SK-N-SH (cell line): ENCODE data around the gene LIPE. TPM values are rescaled to one million over a fixed set of nuclear protein-coding genes. Genes with fewer than 3 reads are reported as not detected.

Experiments used
- CTCF ChIA-PET: fragments of 300-600, 350-600 bp; formaldehyde crosslinking; extraction: SDS; loops from one replicate; lab custom pipeline; 2021; lab: Yijun Ruan, JAX
- POLR2A ChIA-PET: fragments of 350-600 bp; sonication (Branson Sonifier 250); formaldehyde crosslinking; extraction: SDS; loops from one replicate; lab custom pipeline; 2020; ENCODE audit warnings: antibody characterized with exemption, inconsistent platforms; lab: Yijun Ruan, JAX
- DNase-seq: peaks from one replicate; pipeline ENCODE4 v3.0.0; 2012
- H2AFZ ChIP-seq: fragments of 200-600 bp; sonication (generic); 2 replicates; pipeline ENCODE4 v1.8.1; 2016; ENCODE audit warnings: antibody characterized with exemption, mild to moderate bottlenecking, low read depth
- H3F3A ChIP-seq: fragments of 200-600 bp; sonication (generic); replicated peaks from 2 replicates; pipeline ENCODE3; 2016; ENCODE audit warnings: antibody characterized with exemption, mild to moderate bottlenecking; ENCODE audit not compliant: insufficient read depth
- H3K27ac ChIP-seq, 2 experiments: fragments of 200-500 bp in 1 of 2; fragments of 200-600 bp in 1 of 2; sonication (Bioruptor generic) in 1 of 2; sonication (generic), shearing (Covaris generic) in 1 of 2; 2 replicates each; pipeline versions ENCODE4 v1.5.1 to v1.6.1; 2014 to 2016; ENCODE audit warnings: low read depth in 2 of 2, inconsistent platforms in 1 of 2, low read length in 1 of 2, mild to moderate bottlenecking in 1 of 2, mixed read lengths in 1 of 2
- H3K27me3 ChIP-seq: fragments of 200-600 bp; sonication (generic), shearing (Covaris generic); 2 replicates; pipeline ENCODE4 v1.6.1; 2016; ENCODE audit warnings: mixed run types; ENCODE audit not compliant: insufficient read depth
- H3K36me3 ChIP-seq, 2 experiments: fragments of 200-500 bp in 1 of 2; fragments of 200-600 bp in 1 of 2; sonication (Bioruptor generic) in 1 of 2; sonication (generic) in 1 of 2; replicated peaks in 1 of 2; 2 replicates each; pipeline versions ENCODE3 to v1.5.1; 2014 to 2016; ENCODE audit warnings: low read length in 1 of 2, mild to moderate bottlenecking in 1 of 2; ENCODE audit not compliant: insufficient read depth in 2 of 2, control insufficient read depth in 1 of 2
- H3K4me1 ChIP-seq, 2 experiments: fragments of 200-500 bp in 1 of 2; fragments of 200-600 bp in 1 of 2; sonication (Bioruptor generic) in 1 of 2; sonication (generic), shearing (Covaris generic) in 1 of 2; 2 replicates each; pipeline versions ENCODE4 v1.5.1 to v1.6.1; 2014 to 2016; ENCODE audit warnings: low read depth in 1 of 2, low read length in 1 of 2, mixed run types in 1 of 2; ENCODE audit not compliant: insufficient read depth in 2 of 2, control insufficient read depth in 1 of 2
- H3K4me2 ChIP-seq: fragments of 200-600 bp; sonication (generic), shearing (Covaris generic); 2 replicates; pipeline ENCODE4 v1.6.1; 2017; ENCODE audit warnings: mixed run types
- H3K4me3 ChIP-seq, 2 experiments: fragments of 200-500 bp in 1 of 2; fragments of 200-600 bp in 1 of 2; sonication (Bioruptor generic) in 1 of 2; sonication (generic), shearing (Covaris generic) in 1 of 2; 2 replicates each; pipeline versions ENCODE4 v1.5.1 to v1.8.1; 2014 to 2016; ENCODE audit warnings: low read depth in 2 of 2, inconsistent platforms in 1 of 2, low read length in 1 of 2, mild to moderate bottlenecking in 1 of 2, mixed read lengths in 1 of 2, moderate library complexity in 1 of 2
- H3K79me2 ChIP-seq: fragments of 200-600 bp; sonication (generic); 2 replicates; pipeline ENCODE4 v1.8.1; 2017; ENCODE audit warnings: mild to moderate bottlenecking; ENCODE audit not compliant: insufficient read depth
- H3K9ac ChIP-seq: fragments of 200-600 bp; sonication (generic); 2 replicates; pipeline ENCODE4 v1.6.1; 2017; ENCODE audit warnings: mixed run types
- H3K9me2 ChIP-seq: fragments of 200-600 bp; sonication (generic); 2 replicates; pipeline ENCODE4 v1.6.1; 2017; ENCODE audit warnings: mixed run types
- H3K9me3 ChIP-seq: fragments of 200-600 bp; sonication (generic); 2 replicates; pipeline ENCODE4 v1.6.1; 2017; ENCODE audit warnings: mixed run types, mild to moderate bottlenecking, moderate library complexity
- H4K20me1 ChIP-seq: fragments of 200-600 bp; sonication (generic); 2 replicates; pipeline ENCODE4 v1.6.1; 2017; ENCODE audit warnings: mild to moderate bottlenecking, mixed run types; ENCODE audit not compliant: insufficient read depth
- CHD2 ChIP-seq: fragments of 150-350 bp; IDR thresholded peaks from 2 replicates; pipeline ENCODE4 v1.6.1; 2018; ENCODE audit warnings: low read length; ENCODE audit not compliant: partially characterized antibody
- CTCF ChIP-seq: fragments of 200-600 bp; sonication (generic); IDR thresholded peaks from 2 replicates; pipeline ENCODE4 v1.6.1; 2017; ENCODE audit warnings: antibody characterized with exemption, mild to moderate bottlenecking, moderate library complexity
- ELF1 ChIP-seq: IDR thresholded peaks from 2 replicates; pipeline ENCODE4 v1.4.0; 2012
- EP300 ChIP-seq, 2 experiments: IDR thresholded peaks; 2 replicates each; pipeline versions ENCODE4 v1.4.0 to v1.6.1; 2012; ENCODE audit warnings: borderline replicate concordance in 1 of 2, low read depth in 1 of 2, low read length in 1 of 2
- EZH2phosphoT487 ChIP-seq: fragments of 200-600 bp; sonication (generic); IDR thresholded peaks from 2 replicates; pipeline ENCODE4 v1.6.1; 2017; ENCODE audit warnings: low read depth, mixed run types, mild to moderate bottlenecking, antibody characterized with exemption, moderate library complexity, borderline replicate concordance
- FOSL2 ChIP-seq: IDR thresholded peaks from 2 replicates; pipeline ENCODE4 v1.4.0; 2012; ENCODE audit warnings: low read depth, mild to moderate bottlenecking, moderate library complexity, borderline replicate concordance
- FOXJ3 ChIP-seq: sonication (generic); formaldehyde crosslinking; IDR thresholded peaks from 2 replicates; pipeline ENCODE4 v1.5.1; 2020; ENCODE audit warnings: mild to moderate bottlenecking, missing genetic modification reagents
- GABPA ChIP-seq: IDR thresholded peaks from 2 replicates; pipeline ENCODE4 v1.4.0; 2012; ENCODE audit warnings: low read depth, mild to moderate bottlenecking
- GATA2 ChIP-seq: sonication (generic); formaldehyde crosslinking; IDR thresholded peaks from 2 replicates; pipeline ENCODE4 v1.5.0; 2020; ENCODE audit warnings: mild to moderate bottlenecking, missing genetic modification reagents
- IRF3 ChIP-seq: fragments of 150-350 bp; IDR thresholded peaks from 2 replicates; pipeline ENCODE4 v1.6.1; 2016; ENCODE audit warnings: mild to moderate bottlenecking, low read depth, low read length
- MEF2A ChIP-seq: IDR thresholded peaks from 2 replicates; pipeline ENCODE4 v1.4.0; 2012; ENCODE audit warnings: low read depth, borderline replicate concordance
- MXI1 ChIP-seq: IDR thresholded peaks from 2 replicates; pipeline ENCODE4 v1.6.1; 2012; ENCODE audit warnings: mild to moderate bottlenecking, low read depth, low read length, improper control_type of control experiment
- NFIC ChIP-seq: IDR thresholded peaks from 2 replicates; pipeline ENCODE4 v1.4.0; 2012; ENCODE audit warnings: borderline replicate concordance
- NRF1 ChIP-seq: IDR thresholded peaks from 2 replicates; pipeline ENCODE4 v1.6.1; 2012; ENCODE audit warnings: low read depth, mild to moderate bottlenecking, low read length
- POLR2AphosphoS5 ChIP-seq: IDR thresholded peaks from 2 replicates; pipeline ENCODE4 v1.6.1; 2012; ENCODE audit warnings: low read depth, low read length
- REST ChIP-seq: IDR thresholded peaks from 2 replicates; pipeline ENCODE4 v1.6.1; 2012; ENCODE audit warnings: mild to moderate bottlenecking, low read depth, low read length, moderate library complexity
- RXRA ChIP-seq: IDR thresholded peaks from 2 replicates; pipeline ENCODE4 v1.4.0; 2012; ENCODE audit warnings: low read depth, mild to moderate bottlenecking, borderline replicate concordance
- SIN3A ChIP-seq: IDR thresholded peaks from 2 replicates; pipeline ENCODE4 v1.6.1; 2012; ENCODE audit warnings: low read depth, mild to moderate bottlenecking, low read length, moderate library complexity, borderline replicate concordance
- TAF1 ChIP-seq: IDR thresholded peaks from 2 replicates; pipeline ENCODE4 v1.6.1; 2012; ENCODE audit warnings: low read depth, mild to moderate bottlenecking, low read length, moderate library complexity, borderline replicate concordance
- TCF12 ChIP-seq: IDR thresholded peaks from 2 replicates; pipeline ENCODE4 v1.4.0; 2012
- USF1 ChIP-seq: IDR thresholded peaks from 2 replicates; pipeline ENCODE4 v1.4.0; 2012; ENCODE audit warnings: low read depth, borderline replicate concordance
- YY1 ChIP-seq: IDR thresholded peaks from 2 replicates; pipeline ENCODE4 v1.4.0; 2012; ENCODE audit warnings: low read depth, mild to moderate bottlenecking
- WGBS: methylation state at CpG from one replicate; pipeline ENCODE4 v1.1.6; 2017; ENCODE audit warnings: low lambda C conversion rate; 5-methylcytosine and 5-hydroxymethylcytosine counted together
- polyA plus RNA-seq, 3 experiments: library from polyadenylated mRNA; depleted of rRNA; stranded (reverse); fragments of >200 nt; gene quantifications; 2 replicates each; pipeline ENCODE4 v1.2.3, GENCODE V29; 2012

The LIPE gene
- polyA plus RNA-seq, 1 of the 3 experiments (the other 2 are of a cell fraction): 4.4 TPM

GRCh38 chr19:42428676-42429075 lies 1.5 kb upstream of the LIPE start:
- CTCF ChIA-PET: interaction anchor here (1.1 to 1.8 kb wide), 2 partner anchors 10 to 23 kb away, joined by 3 to 11 read pairs; no protein-coding TSS in a partner anchor
- no peak overlapping the region for H3K27ac ChIP-seq
- TF ChIP-seq RXRA (no peak), GABPA (no peak), EZH2phosphoT487 (no peak), SIN3A (no peak), FOXJ3 (CRISPR knock-in tag) (no peak), TAF1 (no peak), EP300 (IDR thresholded peaks at IDR 0.05; ENCODE audit: borderline replicate concordance in 1 of 2, low read depth in 1 of 2, low read length in 1 of 2) (no peak), USF1 (no peak), GATA2 (CRISPR knock-in tag) (no peak), ELF1 (no peak), CHD2 (no peak), NFIC (no peak), NRF1 (no peak), POLR2AphosphoS5 (no peak), TCF12 (no peak), CTCF (no peak)
- H4K20me1 ChIP-seq: no peaks in the 10 kb centered on the region
- H3K4me1 ChIP-seq: peaks cover 0 to 5% of the 10 kb centered on the region in 2 experiments; a peak in 1 of 4 replicates
- H3K36me3 ChIP-seq: no peaks in the 10 kb centered on the region
- no peaks in the 10 kb centered on the region for H3F3A ChIP-seq
- H2AFZ ChIP-seq: no peak overlapping the region
- no peak overlapping the region for H3K4me2 ChIP-seq
- no peak for DNase-seq
- H3K4me3 ChIP-seq: no peak overlapping the region
- H3K79me2 ChIP-seq: no peaks in the 10 kb centered on the region
- H3K9me3 ChIP-seq: no peaks in the 10 kb centered on the region
- no peaks in the 10 kb centered on the region for H3K9me2 ChIP-seq
- WGBS: 95% methylated on average over 3 of the region's 3 CpGs
- no peaks in the 10 kb centered on the region for H3K27me3 ChIP-seq
- POLR2A ChIA-PET: no interaction called here
- no peak overlapping the region for H3K9ac ChIP-seq

GRCh38 chr19:42426643-42427042 lies 545 bp downstream of the LIPE start:
- no peaks in the 10 kb centered on the region for H3K9me3 ChIP-seq
- no peaks in the 10 kb centered on the region for H3K9me2 ChIP-seq
- H4K20me1 ChIP-seq: no peaks in the 10 kb centered on the region
- H3K9ac ChIP-seq: no peak overlapping the region
- no peaks in the 10 kb centered on the region for H3K79me2 ChIP-seq
- H3K27ac ChIP-seq: no peak overlapping the region
- peaks cover 0 to 18% of the 10 kb centered on the region in 2 experiments; a peak in 1 of 4 replicates for H3K4me1 ChIP-seq
- no peak overlapping the region for H3K4me3 ChIP-seq
- POLR2A ChIA-PET: no interaction called here
- CTCF ChIA-PET: interaction anchor here (1.4 to 2.8 kb wide), 4 partner anchors 12 to 25 kb away, joined by 4 to 23 read pairs (median 4); no protein-coding TSS in a partner anchor
- 81% methylated on average over 3 of the region's 3 CpGs for WGBS
- H3K4me2 ChIP-seq: no peak overlapping the region
- DNase-seq: no peak
- no peaks in the 10 kb centered on the region for H3K36me3 ChIP-seq
- no peaks in the 10 kb centered on the region for H3K27me3 ChIP-seq
- no peak overlapping the region for H2AFZ ChIP-seq
- no peaks in the 10 kb centered on the region for H3F3A ChIP-seq
- TF ChIP-seq REST (no peak), IRF3 (no peak), ELF1 (no peak), YY1 (no peak), FOSL2 (no peak), EZH2phosphoT487 (no peak), MXI1 (no peak), GATA2 (CRISPR knock-in tag) (no peak), MEF2A (no peak)
